HTR-8/SVneo (cell line): ENCODE results near the gene CHD2.

Source experiments
- DNase-seq: peaks from one replicate; pipeline ENCODE4 v3.0.0; 2011; ENCODE audit warnings: low spot score, mixed read lengths; ENCODE audit not compliant: insufficient read length
- FAIRE-seq: peaks from 2 replicates; lab custom pipeline; 2011; peaks lifted over from hg19 to GRCh38; lab: Jason Lieb, UNC

The CHD2 gene

DNA sequence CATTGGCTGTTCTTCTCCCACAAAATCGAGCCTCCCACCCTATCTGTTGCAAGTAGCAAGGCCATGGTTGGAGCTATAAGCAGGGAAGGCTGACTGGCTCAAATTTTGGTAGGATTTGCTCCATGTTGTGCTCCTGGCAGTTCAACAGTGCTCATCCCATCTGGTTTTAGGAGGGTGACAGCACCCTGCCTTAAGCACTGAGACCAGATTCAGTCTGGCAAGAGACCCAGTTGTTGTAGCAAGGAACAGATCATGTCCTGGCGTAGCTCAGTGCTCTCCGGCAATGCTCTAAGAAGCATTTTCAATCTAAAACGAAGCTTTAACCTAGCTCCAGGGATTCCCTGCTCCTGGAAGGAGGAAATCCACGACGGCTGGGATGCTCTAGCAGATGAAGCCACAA, 97.7 kb downstream of the CHD2 start:
- no peak for DNase-seq

GRCh38 chr15:93001156-93001555, 101.0 kb downstream of the CHD2 start:
- DNase-seq (no peak), FAIRE-seq (no peak)

More for the DNA sequence above, 97.7 kb downstream of the CHD2 start:
- no peak for FAIRE-seq

- FAIRE-seq (no peak), DNase-seq (no peak)
These were observed 101.8 kb downstream of the CHD2 start for GRCh38 chr15:93001881-93002280.

DNA sequence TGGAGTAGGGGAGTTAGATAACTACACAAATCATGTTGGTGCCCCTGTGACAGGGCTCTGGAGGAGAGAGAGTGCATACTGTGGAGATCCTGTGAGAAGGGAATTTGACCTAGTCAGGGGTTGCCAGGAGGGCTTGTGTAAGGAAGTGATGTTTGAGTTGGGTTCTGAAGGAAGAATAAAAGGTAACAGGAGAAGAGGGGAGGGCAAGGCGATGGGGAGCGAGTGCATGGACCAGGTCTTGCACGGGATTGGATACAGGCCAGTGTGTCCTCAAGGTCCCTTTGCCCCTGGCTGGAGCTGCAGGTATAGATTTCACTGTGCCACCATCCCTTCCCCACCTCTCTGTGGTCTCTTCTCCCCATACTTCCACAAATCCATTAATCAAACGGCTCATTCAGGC, 105.0 kb downstream of the CHD2 start:
- FAIRE-seq (no peak), DNase-seq (no peak)

GRCh38 chr15:93007994-93008393, 107.9 kb downstream of the CHD2 start:
- no peak for FAIRE-seq
- DNase-seq, result no peak

DNA sequence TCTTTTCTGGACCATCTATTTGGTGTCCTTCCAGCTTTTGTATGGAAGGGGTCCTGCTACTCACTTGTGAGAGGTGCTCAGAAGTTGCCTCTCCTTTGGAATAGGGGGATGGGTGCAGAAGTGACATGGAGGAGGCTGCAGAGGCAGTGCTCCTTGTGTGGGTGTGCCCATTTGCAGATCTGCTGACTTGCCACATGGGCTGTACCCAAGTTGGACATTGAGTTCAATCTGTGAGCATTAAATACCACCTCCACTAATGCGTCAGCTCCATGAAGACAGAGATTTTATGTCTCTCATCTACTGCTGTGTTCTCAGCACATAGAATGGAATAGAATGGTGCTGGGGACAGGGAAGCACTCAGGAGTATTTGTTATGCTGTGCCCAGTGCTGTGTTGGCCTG, 112.7 kb downstream of the CHD2 start:
- DNase-seq (no peak), FAIRE-seq (no peak)

- FAIRE-seq, result no peak
- no peak for DNase-seq
These were observed 117.4 kb downstream of the CHD2 start for GRCh38 chr15:93017526-93017925.

GRCh38 chr15:93018574-93018973, 118.5 kb downstream of the CHD2 start:
- DNase-seq, result no peak
- FAIRE-seq, result no peak

DNA sequence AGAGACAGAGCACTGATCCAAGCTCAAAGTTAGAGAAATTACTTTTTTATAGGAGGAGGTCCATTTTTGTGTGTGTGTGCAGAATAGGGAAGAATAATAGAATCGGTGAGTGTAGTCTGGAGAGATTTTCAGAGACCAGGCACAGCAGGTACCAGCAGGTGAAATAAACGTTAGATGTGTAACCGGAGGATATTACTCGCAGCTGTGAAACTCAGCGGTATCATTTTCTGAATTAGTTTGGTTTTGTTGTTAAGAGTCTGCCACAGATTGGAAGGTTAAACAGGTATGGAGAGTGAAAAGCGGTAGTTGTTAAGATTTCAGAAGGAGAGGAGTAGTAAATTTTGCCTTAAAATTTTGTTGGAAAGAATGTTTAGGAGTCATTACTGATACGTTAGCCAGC, 119.0 kb downstream of the CHD2 start:
- no peak for FAIRE-seq
- DNase-seq, result no peak

DNA sequence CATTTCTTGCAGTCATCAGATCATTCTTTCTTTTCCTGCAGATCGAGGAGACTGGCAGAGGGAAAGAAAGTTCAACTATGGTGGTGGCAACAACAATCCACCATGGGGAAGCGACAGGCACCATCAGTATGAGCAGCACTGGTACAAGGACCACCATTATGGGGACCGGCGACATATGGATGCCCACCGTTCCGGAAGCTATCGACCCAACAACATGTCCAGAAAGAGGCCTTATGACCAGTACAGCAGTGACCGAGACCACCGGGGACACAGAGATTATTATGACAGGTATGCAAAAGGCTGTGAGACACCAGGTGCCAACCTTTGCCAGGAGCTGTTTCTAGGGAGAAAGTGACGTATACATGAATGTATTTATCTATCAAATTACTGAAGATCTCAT, 119.8 kb downstream of the CHD2 start:
- FAIRE-seq (no peak), DNase-seq (no peak)

- FAIRE-seq (no peak), DNase-seq (no peak)
These were observed 121.0 kb downstream of the CHD2 start for GRCh38 chr15:93020976-93021772.

- DNase-seq (no peak), FAIRE-seq (no peak)
These were observed 124.2 kb downstream of the CHD2 start for GRCh38 chr15:93024293-93024692.

GRCh38 chr15:93024716-93025624, 124.8 kb downstream of the CHD2 start:
- FAIRE-seq, result no peak
- no peak for DNase-seq

DNA sequence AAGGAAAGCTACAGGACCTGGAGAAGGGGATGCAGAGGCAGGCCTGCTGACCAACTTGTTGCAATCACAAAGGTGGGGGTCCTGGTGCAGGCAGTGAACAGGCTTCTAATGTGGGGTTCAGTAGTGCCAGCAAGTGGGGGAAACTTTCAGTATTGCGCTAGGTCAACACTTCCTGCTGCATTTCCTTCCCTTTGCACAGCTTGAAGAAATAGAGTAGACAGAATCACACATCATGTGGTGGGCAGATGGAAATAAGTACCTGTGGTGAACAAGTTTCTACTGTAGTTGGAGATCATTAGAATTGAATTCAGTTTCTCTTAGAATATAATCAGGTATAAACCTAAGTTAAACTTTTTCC, 125.5 kb downstream of the CHD2 start:
- no peak for FAIRE-seq

DNA sequence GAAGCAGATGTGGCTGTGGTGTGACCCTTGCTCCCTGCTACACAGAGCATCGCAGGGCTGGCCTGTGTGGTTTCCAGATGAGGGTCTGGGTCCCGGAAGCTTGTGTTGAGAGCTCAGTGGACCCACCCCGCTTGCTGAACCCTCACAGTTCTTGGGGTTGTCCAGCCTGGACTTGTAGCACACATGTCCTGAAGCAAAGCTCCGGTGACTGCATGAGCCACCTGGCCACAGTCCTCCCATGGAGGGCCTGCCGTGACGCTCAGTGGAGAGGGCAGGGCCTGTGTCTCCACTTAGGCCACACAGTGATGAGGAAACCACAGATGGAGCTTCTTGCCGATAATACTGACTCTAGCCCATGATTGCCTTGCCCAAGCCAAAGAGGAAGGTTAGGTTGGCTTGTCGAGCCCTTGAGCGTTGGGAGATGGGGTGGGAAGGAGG, 126.3 kb downstream of the CHD2 start:
- FAIRE-seq (no peak), DNase-seq (no peak)

More for the DNA sequence above, 125.5 kb downstream of the CHD2 start:
- no peak for DNase-seq

DNA sequence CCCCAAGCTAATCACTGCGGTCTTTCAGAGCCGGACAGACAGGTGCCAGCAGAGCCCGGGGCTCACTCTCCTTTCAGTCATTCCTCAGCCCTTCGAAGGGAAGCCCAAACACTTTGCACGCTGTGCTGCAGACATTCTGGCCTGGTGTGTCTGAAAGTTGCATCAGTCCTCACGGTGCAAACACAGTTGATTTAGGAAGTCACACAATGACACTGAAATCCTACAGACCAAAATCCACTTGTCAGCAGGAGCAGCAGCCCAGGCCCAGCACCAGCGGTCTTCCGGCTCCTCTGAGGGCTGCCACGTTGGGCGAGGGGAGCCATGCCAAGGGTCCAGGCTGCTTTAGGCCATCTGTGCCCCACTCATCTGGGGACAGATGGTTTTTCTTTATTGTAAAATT, 127.3 kb downstream of the CHD2 start:
- DNase-seq (no peak), FAIRE-seq (no peak)

- DNase-seq, result no peak
- no peak for FAIRE-seq
These were observed 128.0 kb downstream of the CHD2 start for GRCh38 chr15:93028111-93028631.

GRCh38 chr15:93028632-93029213, 128.6 kb downstream of the CHD2 start:
- DNase-seq (no peak), FAIRE-seq (no peak)

GRCh38 chr15:93029214-93029835, 129.2 kb downstream of the CHD2 start:
- FAIRE-seq (no peak), DNase-seq (no peak)

DNA sequence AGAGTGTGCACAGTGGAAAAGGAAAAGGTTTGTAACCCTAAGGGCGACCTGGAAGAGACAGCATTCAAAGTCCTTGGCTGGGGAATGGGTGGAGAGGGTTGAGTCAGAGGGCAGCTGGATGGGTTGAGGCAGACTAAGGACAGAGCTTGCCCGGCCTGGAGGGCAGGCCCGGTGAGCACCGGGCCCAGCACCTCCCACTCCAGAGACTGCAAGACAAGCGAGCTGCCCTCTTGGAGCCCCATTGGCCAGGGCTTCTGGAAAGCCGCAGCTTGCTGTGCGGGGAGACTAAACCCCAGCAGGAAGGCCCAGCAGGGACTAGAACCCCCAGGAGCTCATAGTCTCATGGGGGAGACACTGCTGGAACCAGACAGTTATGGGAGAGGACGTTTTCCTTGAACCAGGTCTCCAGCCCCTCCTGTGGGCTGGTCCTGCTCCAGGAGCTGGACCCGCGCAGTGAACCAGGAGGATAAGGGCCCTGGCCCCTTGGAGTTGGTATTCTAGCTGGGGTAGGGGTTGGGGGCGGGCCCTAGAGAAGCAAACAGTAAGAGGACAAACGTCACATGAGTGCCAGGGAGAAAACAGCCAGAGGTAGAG, 129.8 kb downstream of the CHD2 start:
- no peak for DNase-seq
- no peak for FAIRE-seq
